Coronary artery (tissue), 2 donors: ENCODE measurements around the gene APOBEC3A.

ENCODE experiments used
- DNase-seq: peaks from one replicate; pipeline ENCODE4 v3.0.0-alpha.2; 2017; ENCODE audit warnings: low spot score
- H3K27ac ChIP-seq, 2 donors: fragments of 200-600 bp; sonication (generic); one replicate each; pipeline ENCODE4 v1.5.1; 2016 to 2019
- H3K4me3 ChIP-seq: fragments of 200-600 bp; sonication (generic); 2 replicates; pipeline ENCODE4 v1.5.1; 2016; ENCODE audit warnings: mild to moderate bottlenecking, moderate library complexity
- CTCF ChIP-seq: fragments of 200-600 bp; sonication (generic); IDR thresholded peaks from one replicate; pipeline ENCODE4 v1.5.1; 2019; ENCODE audit warnings: antibody characterized with exemption

The APOBEC3A gene

GRCh38 chr22:38957046-38957770 is at the start of gene APOBEC3A:
TSS of gene APOBEC3A (plus strand) at chr22:38957609. CDS start at chr22:38957692, 83 bp downstream.
- Histone ChIP-seq H3K4me3 (no peak within 1 kb of the TSS), H3K27ac (no peak within 1 kb of the TSS)
- no peak for TF ChIP-seq CTCF
- no peak for DNase-seq

GRCh38 chr22:38907767-38908166 is 49.6 kb upstream of the APOBEC3A start:
- no peak overlapping the region for H3K27ac ChIP-seq
- DNase-seq: no peak
- TF ChIP-seq CTCF: no peak
- no peak overlapping the region for H3K4me3 ChIP-seq

- no peak for TF ChIP-seq CTCF
Measured at GRCh38 chr22:38911434-38911833, 46.0 kb upstream of the APOBEC3A start.

GRCh38 chr22:38919631-38920190 is 37.7 kb upstream of the APOBEC3A start:
- no peak overlapping the region for H3K4me3 ChIP-seq
- no peak for DNase-seq
- TF ChIP-seq CTCF: no peak
- H3K27ac ChIP-seq: no peak overlapping the region

More at GRCh38 chr22:38911434-38911833, 46.0 kb upstream of the APOBEC3A start:
- Histone ChIP-seq H3K27ac (no peak overlapping the region), H3K4me3 (no peak overlapping the region)
- DNase-seq: no peak

- no peak for TF ChIP-seq CTCF
- no peak overlapping the region for H3K4me3 ChIP-seq
- H3K27ac ChIP-seq: no peak overlapping the region
- DNase-seq: no peak
Measured at GRCh38 chr22:38921120-38921519, 36.3 kb upstream of the APOBEC3A start.

GRCh38 chr22:38921806-38922205 is 35.6 kb upstream of the APOBEC3A start:
- TF ChIP-seq CTCF: no peak
- H3K4me3 ChIP-seq: no peak overlapping the region
- DNase-seq: no peak
- no peak overlapping the region for H3K27ac ChIP-seq
